NCI-H446 treated with DMSO at 0.1 percent for 48 hours (cell line): ENCODE results near the gene TFDP1.

Experiments
- DNase-seq: peaks from one replicate; lab custom pipeline; 2025; lab: John Stamatoyannopoulos, UW

Gene TFDP1

DNA sequence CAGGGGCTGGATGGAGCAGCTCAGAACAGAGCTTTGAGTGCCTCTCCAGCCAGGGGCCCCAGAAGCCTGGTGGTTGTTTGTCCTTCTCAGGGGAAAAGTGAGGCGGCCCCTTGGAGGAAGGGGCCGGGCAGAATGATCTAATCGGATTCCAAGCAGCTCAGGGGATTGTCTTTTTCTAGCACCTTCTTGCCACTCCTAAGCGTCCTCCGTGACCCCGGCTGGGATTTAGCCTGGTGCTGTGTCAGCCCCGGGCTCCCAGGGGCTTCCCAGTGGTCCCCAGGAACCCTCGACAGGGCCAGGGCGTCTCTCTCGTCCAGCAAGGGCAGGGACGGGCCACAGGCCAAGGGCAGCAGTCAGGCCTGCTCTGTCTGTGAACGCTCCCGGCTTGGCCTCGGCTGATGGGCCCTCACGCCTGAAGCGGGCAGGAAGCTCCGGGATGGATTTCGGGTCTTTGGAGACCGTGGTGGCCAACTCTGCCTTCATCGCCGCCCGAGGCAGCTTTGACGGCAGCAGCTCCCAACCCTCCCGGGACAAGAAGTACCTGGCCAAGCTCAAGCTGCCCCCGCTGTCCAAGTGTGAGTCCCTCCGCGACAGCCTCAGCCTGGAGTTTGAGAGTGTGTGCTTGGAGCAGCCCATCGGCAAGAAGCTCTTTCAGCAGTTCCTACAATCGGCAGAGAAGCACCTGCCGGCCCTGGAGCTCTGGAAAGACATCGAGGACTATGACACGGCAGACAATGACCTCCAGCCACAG lies 82.6 kb downstream of the TFDP1 start, which contains the start of gene GRK1:
TSS of gene GRK1 (plus strand) at position 269 of the 751 bp plus-strand sequence. CDS start at position 437, 168 bp downstream.
- no peak for DNase-seq

GRCh38 chr13:113667771-113668490 lies 83.4 kb downstream of the TFDP1 start:
- DNase-seq, result no peak

DNA sequence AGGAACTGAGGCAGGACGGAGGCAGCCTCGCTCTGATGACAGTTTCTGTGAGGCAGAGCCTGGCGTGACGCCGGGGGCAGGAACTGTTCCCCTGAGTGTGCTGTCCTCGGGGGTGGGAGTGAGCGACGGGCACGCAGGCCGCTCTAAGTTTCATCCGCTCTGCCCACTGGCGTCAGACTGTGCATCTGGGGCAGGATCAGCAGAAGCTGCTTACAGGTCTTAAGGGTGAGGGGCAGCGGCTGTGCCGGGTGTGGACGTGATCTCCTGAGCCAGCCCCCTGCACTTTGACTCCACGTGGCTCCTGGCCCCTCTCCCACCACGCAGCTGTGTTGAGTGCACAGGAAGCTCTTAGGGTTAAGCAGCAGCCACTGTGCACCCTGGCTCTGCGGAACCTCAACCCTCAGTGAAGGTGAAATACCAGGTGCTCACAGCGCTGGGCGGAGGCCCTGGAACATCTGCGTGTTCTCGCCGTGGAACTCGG lies 84.0 kb downstream of the TFDP1 start:
- no peak for DNase-seq

- DNase-seq, result no peak
Measured at GRCh38 chr13:113669231-113669754, 84.7 kb downstream of the TFDP1 start.

GRCh38 chr13:113669755-113670341 lies 85.3 kb downstream of the TFDP1 start:
- no peak for DNase-seq

GRCh38 chr13:113670541-113670940 lies 86.0 kb downstream of the TFDP1 start:
- no peak for DNase-seq

DNA sequence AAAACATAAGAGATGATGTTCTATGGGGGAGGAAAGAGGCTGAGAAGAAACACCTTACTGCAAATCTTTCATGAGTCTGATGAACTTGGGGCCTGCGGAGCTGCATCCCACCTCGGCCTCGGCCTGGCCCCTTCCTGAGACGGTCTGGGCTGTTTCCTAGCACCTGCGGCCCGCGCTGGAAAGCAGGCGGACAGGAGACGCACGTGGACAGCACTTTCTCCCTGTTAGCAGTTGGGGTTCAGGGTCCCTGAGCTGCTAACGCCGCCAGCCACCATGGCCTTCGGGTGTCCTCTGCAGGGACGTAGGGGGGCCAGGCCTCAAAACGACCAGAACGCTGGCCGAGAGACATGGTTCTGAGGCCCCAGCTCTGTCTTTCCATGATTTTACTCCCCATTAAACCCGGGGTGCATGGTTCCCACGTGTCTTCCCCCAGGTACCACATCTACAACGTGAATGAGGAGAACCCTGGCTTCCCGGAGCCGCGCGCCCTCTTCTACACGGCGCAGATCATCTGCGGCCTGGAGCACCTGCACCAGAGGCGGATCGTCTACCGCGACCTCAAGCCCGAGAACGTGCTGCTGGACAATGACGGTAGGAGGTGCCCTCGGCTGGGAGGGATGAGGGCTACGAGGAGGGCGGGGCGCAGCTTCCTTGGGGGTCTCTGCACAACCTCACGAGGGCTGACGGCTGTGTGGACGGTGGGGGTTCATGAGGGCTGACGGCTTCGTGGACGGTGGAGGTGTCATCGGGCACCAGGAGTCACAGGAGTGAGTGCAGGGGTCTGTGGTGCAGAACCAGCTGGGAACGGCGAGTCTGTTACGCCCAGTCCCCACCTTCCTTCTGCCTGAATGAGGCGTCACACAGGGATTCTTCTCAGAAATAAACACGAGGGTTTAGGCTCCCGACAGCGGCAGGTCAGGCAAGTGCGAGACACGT lies 86.8 kb downstream of the TFDP1 start:
- DNase-seq, result no peak

DNA sequence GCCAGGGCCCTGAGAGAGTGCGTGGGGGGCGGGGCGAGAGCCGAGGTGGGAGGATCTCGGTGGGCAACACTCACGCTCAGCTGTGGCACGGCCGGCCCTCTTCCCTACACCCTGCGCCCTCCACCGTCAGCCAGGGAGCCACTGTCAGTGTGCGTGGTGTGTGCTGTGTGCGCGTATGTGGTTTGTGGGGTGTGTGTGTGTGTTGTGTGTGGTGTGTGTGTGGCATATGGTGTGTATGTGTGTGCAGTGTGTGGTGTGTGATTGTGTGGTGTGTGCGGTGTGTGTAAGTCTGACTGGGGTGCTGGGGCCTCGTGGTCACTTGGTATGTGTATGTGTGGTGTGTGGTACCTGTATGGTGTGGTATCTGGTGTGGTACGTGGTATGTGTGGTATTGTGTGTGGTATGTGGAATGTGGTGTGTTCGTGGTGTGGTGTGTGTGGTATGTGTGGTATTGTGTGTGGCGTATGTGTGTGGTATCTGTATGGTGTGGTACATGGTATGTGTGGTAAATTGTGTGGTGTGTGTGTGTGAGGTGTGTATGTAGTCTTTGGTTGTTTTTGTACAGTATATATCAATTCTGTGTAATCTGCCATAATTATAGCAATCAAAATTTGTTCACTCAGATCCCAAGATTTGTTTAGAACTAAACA lies 87.6 kb downstream of the TFDP1 start:
- DNase-seq, result no peak
